ENCODE measurements around the gene ANTXR2. TPM values are rescaled to one million over a fixed set of nuclear protein-coding genes. Genes with fewer than 3 reads are reported as not detected.

The ANTXR2 gene
- total and polyA plus RNA-seq, 4 donors = 35.3 to 74.6 (median 41.2) TPM

- Histone ChIP-seq H3K27me3 (ENCODE audit: control insufficient read depth, insufficient read depth, low read length) (no peaks in the 10 kb centered on the region), H3K27ac (ENCODE audit: low read depth, low read length) (peak overlapping the region; percentile 96), H3K9me3 (ENCODE audit: control insufficient read depth, insufficient read depth, low read length) (no peaks in the 10 kb centered on the region), H3K4me3 (ENCODE audit: low read depth, low read length) (peak overlapping the region; percentile 84), H3K36me3 (ENCODE audit: control insufficient read depth, insufficient read depth, low read length) (peaks cover under 1% of the 10 kb centered on the region), H3K4me1 (ENCODE audit: control insufficient read depth, insufficient read depth, low read length) (peaks cover 19% of the 10 kb centered on the region)
- WGBS (ENCODE audit: insufficient coverage) = 20% methylated on average over 1 of the region's 4 CpGs
- DNase-seq (ENCODE audit: low read depth in 4 of 6, low spot score in 6 of 6) = no peak
These were observed 512 bp upstream of the ANTXR2 start for GRCh38 chr4:80073473-80074008.

- no peaks in the 10 kb centered on the region for H3K27me3 ChIP-seq (ENCODE audit: control insufficient read depth, insufficient read depth, low read length)
- peak overlapping the region; percentile 84 for H3K4me3 ChIP-seq (ENCODE audit: low read depth, low read length)
- no peaks in the 10 kb centered on the region for H3K9me3 ChIP-seq (ENCODE audit: control insufficient read depth, insufficient read depth, low read length)
- peaks cover 19% of the 10 kb centered on the region for H3K4me1 ChIP-seq (ENCODE audit: control insufficient read depth, insufficient read depth, low read length)
- H3K36me3 ChIP-seq (ENCODE audit: control insufficient read depth, insufficient read depth, low read length) = peaks cover 2% of the 10 kb centered on the region
- DNase-seq (ENCODE audit: low read depth in 4 of 6, low spot score in 6 of 6) = peak in 4 of 6 donors; percentile 17 to 76 (median 43)
- H3K27ac ChIP-seq (ENCODE audit: low read depth, low read length) = peak overlapping the region; percentile 96
- under 1% methylated on average over 37 of the region's 37 CpGs for WGBS (ENCODE audit: insufficient coverage)
These were observed 743 bp downstream of the ANTXR2 start for GRCh38 chr4:80072228-80072743.

DNA sequence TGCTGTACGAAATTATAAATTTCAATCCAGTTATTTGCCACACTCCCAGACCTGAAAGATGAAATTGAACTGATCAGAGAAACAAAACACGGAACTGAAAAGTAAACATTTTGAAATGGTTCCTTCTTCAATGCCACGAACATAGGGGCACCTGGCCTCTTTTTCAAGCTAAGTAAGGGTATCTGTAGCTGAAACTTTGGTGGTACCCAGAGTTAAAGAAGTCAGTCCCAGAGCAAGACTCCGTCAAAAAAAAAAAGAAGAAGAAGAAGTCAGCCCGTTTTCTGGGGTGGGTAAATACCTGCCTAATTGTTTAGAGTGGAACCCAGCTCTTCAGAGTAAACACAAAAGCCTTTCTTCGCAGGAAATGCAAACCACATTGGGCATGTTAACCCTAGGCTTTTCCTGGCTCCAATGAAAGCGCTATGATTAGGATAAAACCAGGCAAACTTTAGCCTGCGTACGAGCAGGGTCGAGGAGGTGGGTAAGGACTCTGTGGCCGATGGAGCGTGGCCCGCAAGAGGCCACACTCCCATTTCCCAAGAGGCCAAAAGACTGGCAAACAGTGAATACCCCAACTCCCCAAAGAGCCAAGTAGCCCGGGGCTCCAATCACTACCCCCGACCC is 1.3 kb downstream of the ANTXR2 start:
- DNase-seq (ENCODE audit: low read depth in 4 of 6, low spot score in 6 of 6) = peak in 1 of 6 donors; percentile 19
- Histone ChIP-seq H3K36me3 (ENCODE audit: control insufficient read depth, insufficient read depth, low read length) (peaks cover 2% of the 10 kb centered on the region), H3K27ac (ENCODE audit: low read depth, low read length) (peak overlapping the region; percentile 96), H3K9me3 (ENCODE audit: control insufficient read depth, insufficient read depth, low read length) (no peaks in the 10 kb centered on the region), H3K4me1 (ENCODE audit: control insufficient read depth, insufficient read depth, low read length) (peaks cover 19% of the 10 kb centered on the region), H3K27me3 (ENCODE audit: control insufficient read depth, insufficient read depth, low read length) (no peaks in the 10 kb centered on the region), H3K4me3 (ENCODE audit: low read depth, low read length) (peak overlapping the region; percentile 84)
- WGBS (ENCODE audit: insufficient coverage) = 11% methylated on average over 13 of the region's 15 CpGs

GRCh38 chr4:80070880-80071603 is 2.0 kb downstream of the ANTXR2 start:
- Histone ChIP-seq H3K27ac (ENCODE audit: low read depth, low read length) (peak overlapping the region; percentile 96), H3K4me3 (ENCODE audit: low read depth, low read length) (peak overlapping the region; percentile 84), H3K27me3 (ENCODE audit: control insufficient read depth, insufficient read depth, low read length) (no peaks in the 10 kb centered on the region), H3K36me3 (ENCODE audit: control insufficient read depth, insufficient read depth, low read length) (peaks cover 2% of the 10 kb centered on the region), H3K9me3 (ENCODE audit: control insufficient read depth, insufficient read depth, low read length) (no peaks in the 10 kb centered on the region), H3K4me1 (ENCODE audit: control insufficient read depth, insufficient read depth, low read length) (peaks cover 19% of the 10 kb centered on the region)
- no CpG with 5 or more reads among the region's 6 CpGs for WGBS (ENCODE audit: insufficient coverage)
- DNase-seq (ENCODE audit: low read depth in 4 of 6, low spot score in 6 of 6) = peak in 1 of 6 donors; percentile 21

DNA sequence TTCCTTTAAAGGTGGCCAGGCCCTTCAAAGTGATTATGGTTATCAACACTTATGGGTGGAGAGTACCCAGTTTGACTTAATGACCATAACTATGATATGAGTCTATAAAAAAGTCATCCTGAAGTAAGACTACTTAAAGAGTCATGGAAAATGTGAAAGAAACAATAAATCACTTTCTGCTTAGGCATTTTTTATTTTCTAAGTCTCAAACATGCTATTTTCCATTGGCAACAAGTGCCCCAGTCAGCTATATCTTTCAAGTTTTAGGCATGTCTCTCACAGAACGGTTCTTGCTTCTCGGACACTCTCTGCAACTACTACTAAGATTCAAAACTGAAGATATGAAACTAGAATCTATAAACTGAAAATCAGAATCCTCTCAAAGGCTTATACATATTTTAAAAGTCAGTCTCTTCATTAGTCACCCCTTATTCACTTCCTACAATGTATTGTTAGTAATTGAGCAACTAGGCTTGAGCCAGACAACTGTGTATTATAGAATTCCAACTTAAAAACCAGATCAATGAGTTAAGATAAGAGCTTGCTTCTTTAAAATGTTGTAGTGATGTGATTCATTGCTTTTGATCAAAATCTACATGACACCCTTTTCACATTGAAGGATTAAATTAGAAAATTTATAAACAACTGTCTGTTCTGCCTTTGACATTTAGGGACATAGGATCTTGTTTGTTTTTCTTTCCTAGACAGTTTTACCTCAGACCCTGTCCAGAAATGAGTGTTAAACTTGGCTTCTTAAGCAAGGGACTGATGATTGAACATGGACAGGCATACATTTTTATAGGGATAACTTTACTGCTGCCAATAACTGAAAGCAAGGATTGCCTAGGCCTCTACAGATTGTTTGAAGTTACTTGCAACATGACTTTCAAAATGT is 2.9 kb downstream of the ANTXR2 start:
- peak in 1 of 6 donors; percentile 17 for DNase-seq (ENCODE audit: low read depth in 4 of 6, low spot score in 6 of 6)
- Histone ChIP-seq H3K9me3 (ENCODE audit: control insufficient read depth, insufficient read depth, low read length) (no peaks in the 10 kb centered on the region), H3K4me3 (ENCODE audit: low read depth, low read length) (no peak overlapping the region), H3K36me3 (ENCODE audit: control insufficient read depth, insufficient read depth, low read length) (peaks cover 2% of the 10 kb centered on the region), H3K4me1 (ENCODE audit: control insufficient read depth, insufficient read depth, low read length) (peaks cover 19% of the 10 kb centered on the region), H3K27me3 (ENCODE audit: control insufficient read depth, insufficient read depth, low read length) (no peaks in the 10 kb centered on the region), H3K27ac (ENCODE audit: low read depth, low read length) (no peak overlapping the region)
- 90% methylated on average over 2 of the region's 2 CpGs for whole genome bisulfite sequencing (ENCODE audit: insufficient coverage)

DNA sequence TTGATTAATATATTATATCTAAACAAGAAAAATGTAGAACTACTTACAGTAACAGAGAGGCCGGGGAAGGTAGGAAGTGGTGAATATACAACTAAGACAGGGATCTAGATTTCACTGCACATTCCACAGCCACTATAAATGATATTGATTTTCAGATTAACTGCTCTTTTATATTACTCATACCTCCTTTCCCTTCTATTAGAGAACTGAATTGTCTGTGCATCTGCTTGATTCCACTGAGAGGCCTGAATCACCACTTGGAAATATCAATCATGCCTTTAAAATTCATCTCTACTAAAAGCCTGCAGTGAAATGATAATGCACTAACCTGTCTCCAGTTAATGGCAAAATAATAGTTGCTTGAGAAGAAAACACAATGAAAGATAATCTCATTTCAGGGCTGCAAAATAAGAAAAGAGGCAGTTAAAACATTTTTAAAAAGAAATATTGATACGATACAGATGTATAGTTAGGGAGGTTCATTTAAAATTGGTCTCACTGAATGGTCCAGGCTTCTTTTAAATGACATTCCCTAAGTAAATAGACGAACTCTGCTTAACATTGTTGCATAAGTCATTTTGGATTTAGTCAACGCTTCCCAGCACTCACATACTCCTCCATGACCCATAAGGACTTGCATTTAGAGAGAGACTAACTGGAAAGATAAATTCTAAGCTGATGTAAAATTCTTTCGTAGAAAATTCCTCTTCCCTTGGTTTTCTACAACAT is 3.8 kb downstream of the ANTXR2 start:
- Histone ChIP-seq H3K36me3 (ENCODE audit: control insufficient read depth, insufficient read depth, low read length) (peaks cover 2% of the 10 kb centered on the region), H3K27ac (ENCODE audit: low read depth, low read length) (no peak overlapping the region), H3K4me1 (ENCODE audit: control insufficient read depth, insufficient read depth, low read length) (peaks cover 19% of the 10 kb centered on the region), H3K9me3 (ENCODE audit: control insufficient read depth, insufficient read depth, low read length) (no peaks in the 10 kb centered on the region), H3K4me3 (ENCODE audit: low read depth, low read length) (no peak overlapping the region), H3K27me3 (ENCODE audit: control insufficient read depth, insufficient read depth, low read length) (no peaks in the 10 kb centered on the region)
- WGBS (ENCODE audit: insufficient coverage) = no CpG with 5 or more reads among the region's 5 CpGs
- DNase-seq (ENCODE audit: low read depth in 4 of 6, low spot score in 6 of 6) = peak in 1 of 6 donors; percentile 25

GRCh38 chr4:80065601-80066000 is 7.4 kb downstream of the ANTXR2 start:
- Histone ChIP-seq H3K4me3 (ENCODE audit: low read depth, low read length) (no peak overlapping the region), H3K27me3 (ENCODE audit: control insufficient read depth, insufficient read depth, low read length) (no peaks in the 10 kb centered on the region), H3K9me3 (ENCODE audit: control insufficient read depth, insufficient read depth, low read length) (no peaks in the 10 kb centered on the region), H3K27ac (ENCODE audit: low read depth, low read length) (no peak overlapping the region), H3K36me3 (ENCODE audit: control insufficient read depth, insufficient read depth, low read length) (peaks cover 2% of the 10 kb centered on the region), H3K4me1 (ENCODE audit: control insufficient read depth, insufficient read depth, low read length) (no peaks in the 10 kb centered on the region)
- DNase-seq (ENCODE audit: low read depth in 4 of 6, low spot score in 6 of 6) = no peak
- WGBS (ENCODE audit: insufficient coverage) = no CpG with 5 or more reads among the region's 2 CpGs

GRCh38 chr4:80062527-80062926 is 10.5 kb downstream of the ANTXR2 start:
- Histone ChIP-seq H3K9me3 (ENCODE audit: control insufficient read depth, insufficient read depth, low read length) (no peaks in the 10 kb centered on the region), H3K27ac (ENCODE audit: low read depth, low read length) (no peak overlapping the region), H3K36me3 (ENCODE audit: control insufficient read depth, insufficient read depth, low read length) (no peaks in the 10 kb centered on the region), H3K4me3 (ENCODE audit: low read depth, low read length) (no peak overlapping the region), H3K27me3 (ENCODE audit: control insufficient read depth, insufficient read depth, low read length) (no peaks in the 10 kb centered on the region), H3K4me1 (ENCODE audit: control insufficient read depth, insufficient read depth, low read length) (no peaks in the 10 kb centered on the region)
- no peak for DNase-seq (ENCODE audit: low read depth in 4 of 6, low spot score in 6 of 6)
- 86% methylated on average over 2 of the region's 3 CpGs for WGBS (ENCODE audit: insufficient coverage)

All from spinal cord (tissue), 10 donors.